HEK293 (cell line): ENCODE data around the gene MAST2.

Source experiments
- MEIS1 ChIP-seq: sonication (generic); formaldehyde crosslinking; IDR thresholded peaks from 2 replicates; pipeline ENCODE4 v1.8.1; 2022; ENCODE audit warnings: missing genetic modification reagents, mild to moderate bottlenecking, borderline replicate concordance
- SP3 ChIP-seq: fragments of 450-650 bp; formaldehyde crosslinking; IDR thresholded peaks from 2 replicates; pipeline ENCODE4 v1.5.1; 2016; ENCODE audit warnings: missing biosample characterization, missing genetic modification characterization
- ZNF24 ChIP-seq: fragments of 450-650 bp; formaldehyde crosslinking; IDR thresholded peaks from 2 replicates; pipeline ENCODE4 v1.5.1; 2016; ENCODE audit warnings: missing biosample characterization, missing genetic modification characterization
- TF ChIP-seq, protein P1 (sequence below): fragments of 450-650 bp; formaldehyde crosslinking; IDR thresholded peaks from 2 replicates; pipeline ENCODE4 v1.5.1; 2016; ENCODE audit warnings: missing biosample characterization, missing genetic modification characterization

DNA sequence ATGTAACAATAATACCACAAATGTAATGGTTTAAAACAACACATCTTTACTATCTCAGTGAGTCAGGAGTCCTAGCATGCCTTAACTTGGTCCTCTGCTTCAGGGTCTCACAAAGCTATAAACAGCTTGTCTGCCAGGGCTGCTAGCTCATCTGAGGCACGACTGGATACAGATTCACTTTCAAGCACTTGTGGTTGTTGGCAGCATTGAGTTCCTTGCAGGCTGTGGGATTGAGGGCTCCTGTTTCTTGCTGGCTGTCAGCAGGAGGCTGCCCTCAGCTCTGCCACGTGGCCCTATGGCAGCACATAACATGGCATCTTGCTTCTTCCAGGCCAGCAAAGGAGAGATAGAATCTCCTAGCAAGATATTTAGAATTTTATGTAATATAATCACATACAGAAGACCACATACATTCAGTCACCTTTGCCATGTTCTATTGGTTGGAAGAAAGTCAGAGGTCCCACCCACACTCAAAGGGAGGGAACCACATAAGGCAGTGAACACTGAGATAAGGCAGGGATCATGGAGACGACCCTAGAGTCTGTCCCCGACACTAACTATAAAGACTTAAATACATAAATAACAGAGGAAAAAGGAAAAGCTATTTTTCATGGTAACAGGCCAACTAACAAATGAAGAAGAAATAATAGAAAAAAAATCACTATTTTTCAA is 34.0 kb upstream of the MAST2 start:
- TF ChIP-seq ZNF24 (tag by site-specific recombination): no peak
- TF ChIP-seq, protein P1, sequence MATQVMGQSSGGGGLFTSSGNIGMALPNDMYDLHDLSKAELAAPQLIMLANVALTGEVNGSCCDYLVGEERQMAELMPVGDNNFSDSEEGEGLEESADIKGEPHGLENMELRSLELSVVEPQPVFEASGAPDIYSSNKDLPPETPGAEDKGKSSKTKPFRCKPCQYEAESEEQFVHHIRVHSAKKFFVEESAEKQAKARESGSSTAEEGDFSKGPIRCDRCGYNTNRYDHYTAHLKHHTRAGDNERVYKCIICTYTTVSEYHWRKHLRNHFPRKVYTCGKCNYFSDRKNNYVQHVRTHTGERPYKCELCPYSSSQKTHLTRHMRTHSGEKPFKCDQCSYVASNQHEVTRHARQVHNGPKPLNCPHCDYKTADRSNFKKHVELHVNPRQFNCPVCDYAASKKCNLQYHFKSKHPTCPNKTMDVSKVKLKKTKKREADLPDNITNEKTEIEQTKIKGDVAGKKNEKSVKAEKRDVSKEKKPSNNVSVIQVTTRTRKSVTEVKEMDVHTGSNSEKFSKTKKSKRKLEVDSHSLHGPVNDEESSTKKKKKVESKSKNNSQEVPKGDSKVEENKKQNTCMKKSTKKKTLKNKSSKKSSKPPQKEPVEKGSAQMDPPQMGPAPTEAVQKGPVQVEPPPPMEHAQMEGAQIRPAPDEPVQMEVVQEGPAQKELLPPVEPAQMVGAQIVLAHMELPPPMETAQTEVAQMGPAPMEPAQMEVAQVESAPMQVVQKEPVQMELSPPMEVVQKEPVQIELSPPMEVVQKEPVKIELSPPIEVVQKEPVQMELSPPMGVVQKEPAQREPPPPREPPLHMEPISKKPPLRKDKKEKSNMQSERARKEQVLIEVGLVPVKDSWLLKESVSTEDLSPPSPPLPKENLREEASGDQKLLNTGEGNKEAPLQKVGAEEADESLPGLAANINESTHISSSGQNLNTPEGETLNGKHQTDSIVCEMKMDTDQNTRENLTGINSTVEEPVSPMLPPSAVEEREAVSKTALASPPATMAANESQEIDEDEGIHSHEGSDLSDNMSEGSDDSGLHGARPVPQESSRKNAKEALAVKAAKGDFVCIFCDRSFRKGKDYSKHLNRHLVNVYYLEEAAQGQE: no peak
- TF ChIP-seq SP3 (tag by site-specific recombination): no peak
- TF ChIP-seq MEIS1 (CRISPR knock-in tag): no peak
